Stimulated activated naive CD8-positive, alpha-beta T cell treated with anti-CD3 and anti-CD28 coated beads, Interleukin-15, Interleukin-2, amounts not matched to agents 100 ng/mL and 50 ng/mL, for 24 hours (primary cell): ENCODE results near the gene ACO1.

ENCODE experiments used
- H3K27ac Mint-ChIP-seq: one replicate; pipeline ENCODE4 v1.8.0; 2021; ENCODE audit warnings: mild to moderate bottlenecking, mixed read lengths
- H3K27me3 Mint-ChIP-seq: one replicate; pipeline ENCODE4 v1.8.0; 2021; ENCODE audit warnings: mixed read lengths
- H3K36me3 Mint-ChIP-seq: one replicate; pipeline ENCODE4 v1.8.0; 2021; ENCODE audit warnings: low read depth, mixed read lengths
- H3K4me1 Mint-ChIP-seq: one replicate; pipeline ENCODE4 v1.8.0; 2021; ENCODE audit warnings: low read depth, mixed read lengths
- H3K4me3 Mint-ChIP-seq: one replicate; pipeline ENCODE4 v1.8.0; 2021; ENCODE audit warnings: mild to moderate bottlenecking, mixed read lengths
- H3K9me3 Mint-ChIP-seq: one replicate; pipeline ENCODE4 v1.8.0; 2021; ENCODE audit warnings: mixed read lengths

Gene ACO1

GRCh38 chr9:32423371-32423770 is 38.9 kb downstream of the ACO1 start:
- peaks cover 30% of the 10 kb centered on the region for H3K36me3 Mint-ChIP-seq
- H3K9me3 Mint-ChIP-seq = no peaks in the 10 kb centered on the region
- H3K27ac Mint-ChIP-seq = no peak overlapping the region
- H3K27me3 Mint-ChIP-seq = no peaks in the 10 kb centered on the region
- H3K4me1 Mint-ChIP-seq = no peaks in the 10 kb centered on the region
- no peak overlapping the region for H3K4me3 Mint-ChIP-seq

DNA sequence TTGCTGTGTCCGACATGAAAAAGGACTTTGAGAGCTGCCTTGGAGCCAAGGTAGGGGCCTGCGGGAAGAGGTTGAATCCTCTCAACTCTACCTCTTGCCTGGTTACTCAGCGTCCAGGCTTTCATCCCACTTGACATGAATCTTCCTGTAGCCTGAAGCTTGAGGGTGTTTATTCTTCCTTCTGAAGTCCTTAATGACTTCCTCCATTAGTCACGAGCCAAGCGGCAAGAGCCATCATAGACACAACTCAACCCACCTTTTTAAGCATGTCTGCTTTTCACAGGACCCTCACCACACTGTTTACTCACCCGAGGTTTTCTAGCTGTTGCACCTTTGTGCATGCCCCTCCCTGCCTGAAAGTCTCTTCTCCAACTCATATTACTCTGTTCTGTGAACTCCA is 40.2 kb downstream of the ACO1 start:
- peaks cover 30% of the 10 kb centered on the region for H3K36me3 Mint-ChIP-seq
- no peak overlapping the region for H3K27ac Mint-ChIP-seq
- H3K4me3 Mint-ChIP-seq = no peak overlapping the region
- no peaks in the 10 kb centered on the region for H3K4me1 Mint-ChIP-seq
- no peaks in the 10 kb centered on the region for H3K27me3 Mint-ChIP-seq
- H3K9me3 Mint-ChIP-seq = no peaks in the 10 kb centered on the region

DNA sequence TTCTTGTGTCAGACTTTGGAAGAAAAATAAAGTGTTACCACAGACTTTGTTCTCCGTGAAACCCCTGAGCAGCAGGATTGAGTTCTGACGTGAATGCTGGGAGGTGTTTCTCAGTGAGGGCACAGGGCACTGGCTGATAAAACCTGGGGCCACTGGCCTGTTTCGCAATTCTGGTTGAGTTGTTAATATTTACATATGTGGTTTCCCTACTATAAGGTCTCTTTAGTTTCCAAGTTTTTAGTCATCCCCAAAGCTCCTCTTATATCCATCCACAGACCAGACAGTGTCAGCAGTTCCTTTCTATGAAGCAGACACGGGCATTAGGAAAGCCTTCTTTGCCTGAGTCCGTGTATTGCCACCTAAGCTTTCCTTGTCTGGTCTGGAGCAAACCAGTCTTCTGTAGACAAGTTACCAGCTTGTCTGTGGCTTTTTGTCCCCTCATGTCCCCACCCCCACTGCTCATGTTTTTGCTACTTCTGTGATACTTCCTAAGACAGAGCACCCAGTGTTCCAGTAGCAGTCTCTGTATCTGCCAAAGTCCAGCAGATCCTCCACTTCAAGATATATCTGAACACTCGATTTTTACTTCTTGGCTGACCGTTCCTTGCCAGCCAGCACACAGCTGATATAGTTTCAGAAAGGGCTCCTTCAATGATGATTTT is 42.0 kb downstream of the ACO1 start:
- H3K4me1 Mint-ChIP-seq = no peaks in the 10 kb centered on the region
- no peaks in the 10 kb centered on the region for H3K9me3 Mint-ChIP-seq
- no peak overlapping the region for H3K4me3 Mint-ChIP-seq
- peaks cover 37% of the 10 kb centered on the region for H3K36me3 Mint-ChIP-seq
- H3K27me3 Mint-ChIP-seq = no peaks in the 10 kb centered on the region
- H3K27ac Mint-ChIP-seq = no peak overlapping the region

DNA sequence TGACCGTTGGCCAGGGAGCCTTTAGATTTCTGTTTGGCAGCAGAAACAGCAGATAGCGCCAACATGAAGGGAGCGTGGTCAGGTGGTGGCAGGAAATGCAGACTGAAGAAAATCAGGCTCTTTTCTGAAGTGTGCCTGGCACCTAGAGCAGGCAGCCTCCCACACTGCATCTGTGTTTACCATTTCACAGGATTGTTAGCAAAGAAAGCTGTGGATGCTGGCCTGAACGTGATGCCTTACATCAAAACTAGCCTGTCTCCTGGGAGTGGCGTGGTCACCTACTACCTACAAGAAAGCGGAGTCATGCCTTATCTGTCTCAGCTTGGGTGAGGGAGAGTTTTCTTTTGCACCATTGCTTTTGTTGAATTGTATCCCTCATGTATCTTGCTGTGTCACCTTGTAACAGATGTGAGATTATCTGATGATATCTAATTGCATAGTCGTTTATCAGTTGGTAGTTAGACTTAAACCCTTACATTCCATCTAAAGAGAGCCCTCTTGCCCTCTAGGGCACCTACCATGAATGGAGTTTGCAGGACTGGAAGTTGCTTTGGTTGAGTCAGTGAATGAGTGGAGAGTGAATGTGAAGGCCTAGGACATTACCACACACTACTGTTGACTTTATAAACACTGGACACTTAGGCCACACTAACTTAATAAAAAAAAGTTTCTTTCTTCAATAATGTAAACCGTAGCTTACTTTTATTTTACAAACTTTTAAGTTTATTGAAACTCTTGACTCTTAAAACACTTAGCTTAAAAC is 42.8 kb downstream of the ACO1 start:
- no peaks in the 10 kb centered on the region for H3K9me3 Mint-ChIP-seq
- peak overlapping the region; percentile 38 for H3K27ac Mint-ChIP-seq
- peaks cover 33% of the 10 kb centered on the region for H3K36me3 Mint-ChIP-seq
- H3K4me3 Mint-ChIP-seq = no peak overlapping the region
- H3K4me1 Mint-ChIP-seq = no peaks in the 10 kb centered on the region
- no peaks in the 10 kb centered on the region for H3K27me3 Mint-ChIP-seq

GRCh38 chr9:32430720-32431119 is 46.3 kb downstream of the ACO1 start:
- no peak overlapping the region for H3K27ac Mint-ChIP-seq
- H3K4me3 Mint-ChIP-seq = no peak overlapping the region
- H3K36me3 Mint-ChIP-seq = peaks cover 28% of the 10 kb centered on the region
- no peaks in the 10 kb centered on the region for H3K4me1 Mint-ChIP-seq
- no peaks in the 10 kb centered on the region for H3K9me3 Mint-ChIP-seq
- no peaks in the 10 kb centered on the region for H3K27me3 Mint-ChIP-seq

- Mint-ChIP-seq H3K9me3 (no peaks in the 10 kb centered on the region), H3K27ac (no peak overlapping the region), H3K4me1 (no peaks in the 10 kb centered on the region), H3K36me3 (peaks cover 29% of the 10 kb centered on the region), H3K27me3 (no peaks in the 10 kb centered on the region), H3K4me3 (no peak overlapping the region)
Observed at GRCh38 chr9:32431196-32431595, 46.8 kb downstream of the ACO1 start.

DNA sequence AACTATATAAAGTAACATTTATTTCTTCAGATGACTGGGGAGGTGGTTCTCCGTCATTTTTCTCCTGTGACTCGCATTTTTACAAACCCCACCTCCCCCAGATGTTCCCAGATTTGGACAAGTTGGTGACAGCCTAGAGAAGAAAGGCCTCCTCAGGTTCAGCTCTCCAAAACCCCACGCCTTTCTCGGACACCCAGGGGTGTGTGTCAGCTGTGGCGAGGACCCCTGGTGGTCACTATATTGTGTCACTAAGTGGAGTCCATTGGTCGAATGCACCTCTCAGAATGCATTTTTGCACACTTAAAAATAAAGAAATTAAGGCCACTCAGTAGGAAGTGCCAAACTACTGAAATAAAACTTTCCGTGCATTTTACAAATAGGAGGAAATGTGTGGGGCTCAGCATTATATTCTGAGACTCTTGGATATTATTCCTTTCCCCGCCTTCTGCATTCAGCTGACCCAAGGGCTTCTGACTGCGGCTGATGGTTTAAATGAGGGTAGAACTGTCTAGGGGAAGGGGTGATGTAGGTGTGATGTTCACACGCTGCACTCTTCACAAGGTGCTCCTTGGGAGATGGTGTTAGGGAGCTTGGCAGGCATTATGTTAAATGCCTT is 47.6 kb downstream of the ACO1 start:
- no peaks in the 10 kb centered on the region for H3K27me3 Mint-ChIP-seq
- peaks cover 33% of the 10 kb centered on the region for H3K36me3 Mint-ChIP-seq
- no peaks in the 10 kb centered on the region for H3K4me1 Mint-ChIP-seq
- H3K9me3 Mint-ChIP-seq = no peaks in the 10 kb centered on the region
- H3K27ac Mint-ChIP-seq = no peak overlapping the region
- H3K4me3 Mint-ChIP-seq = no peak overlapping the region

- H3K9me3 Mint-ChIP-seq = no peaks in the 10 kb centered on the region
- H3K27ac Mint-ChIP-seq = no peak overlapping the region
- H3K4me3 Mint-ChIP-seq = no peak overlapping the region
- H3K36me3 Mint-ChIP-seq = peaks cover 33% of the 10 kb centered on the region
- no peaks in the 10 kb centered on the region for H3K27me3 Mint-ChIP-seq
- H3K4me1 Mint-ChIP-seq = no peaks in the 10 kb centered on the region
Observed at GRCh38 chr9:32434892-32435291, 50.4 kb downstream of the ACO1 start.

DNA sequence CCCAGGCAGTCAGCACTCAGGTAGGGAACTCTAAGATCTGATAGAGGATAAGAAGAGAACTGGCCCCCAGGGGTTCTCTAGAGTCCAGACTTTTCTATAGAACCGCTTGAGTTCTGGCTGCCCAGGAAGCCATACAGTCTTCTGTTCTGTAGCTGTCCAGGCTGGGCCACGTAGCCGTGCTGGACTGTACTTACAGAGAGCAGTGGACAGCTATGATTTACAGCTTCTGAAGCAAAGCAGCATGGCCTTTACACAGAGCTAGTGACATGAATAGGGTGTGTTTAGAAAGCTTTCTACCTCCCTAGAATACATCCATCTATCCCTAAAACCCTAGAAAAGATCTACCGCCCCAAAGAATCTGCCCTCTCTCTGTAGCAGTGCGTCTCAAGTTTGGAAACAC is 57.2 kb downstream of the ACO1 start:
- Mint-ChIP-seq H3K4me1 (no peaks in the 10 kb centered on the region), H3K36me3 (peaks cover 39% of the 10 kb centered on the region), H3K27me3 (no peaks in the 10 kb centered on the region), H3K9me3 (no peaks in the 10 kb centered on the region), H3K4me3 (no peak overlapping the region), H3K27ac (no peak overlapping the region)

DNA sequence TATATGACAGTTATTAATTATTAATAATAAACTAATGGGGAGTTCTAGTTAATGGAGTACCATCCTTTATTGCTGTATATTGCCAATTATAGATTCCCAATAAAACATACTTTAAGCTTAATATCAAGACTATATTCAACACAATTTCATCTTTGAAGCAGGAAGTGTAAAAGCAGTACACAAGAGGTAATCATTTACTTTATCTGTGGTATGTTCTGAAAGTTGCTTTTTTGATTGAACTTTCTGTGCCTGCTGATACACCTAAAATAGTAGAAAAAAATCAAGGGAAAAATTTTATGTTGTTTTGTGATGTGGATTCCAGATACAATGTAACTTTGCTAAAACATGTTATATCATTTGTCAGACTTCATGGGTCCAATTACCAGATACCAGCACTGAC is 58.0 kb downstream of the ACO1 start:
- Mint-ChIP-seq H3K9me3 (no peaks in the 10 kb centered on the region), H3K27ac (no peak overlapping the region), H3K4me1 (no peaks in the 10 kb centered on the region), H3K4me3 (no peak overlapping the region), H3K27me3 (no peaks in the 10 kb centered on the region), H3K36me3 (peaks cover 46% of the 10 kb centered on the region)

DNA sequence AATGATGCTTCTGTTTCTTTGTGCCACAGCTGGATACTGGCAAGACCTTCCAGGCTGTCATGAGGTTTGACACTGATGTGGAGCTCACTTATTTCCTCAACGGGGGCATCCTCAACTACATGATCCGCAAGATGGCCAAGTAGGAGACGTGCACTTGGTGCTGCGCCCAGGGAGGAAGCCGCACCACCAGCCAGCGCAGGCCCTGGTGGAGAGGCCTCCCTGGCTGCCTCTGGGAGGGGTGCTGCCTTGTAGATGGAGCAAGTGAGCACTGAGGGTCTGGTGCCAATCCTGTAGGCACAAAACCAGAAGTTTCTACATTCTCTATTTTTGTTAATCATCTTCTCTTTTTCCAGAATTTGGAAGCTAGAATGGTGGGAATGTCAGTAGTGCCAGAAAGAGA is 65.5 kb downstream of the ACO1 start:
- H3K4me1 Mint-ChIP-seq = no peaks in the 10 kb centered on the region
- no peaks in the 10 kb centered on the region for H3K9me3 Mint-ChIP-seq
- H3K4me3 Mint-ChIP-seq = no peak overlapping the region
- H3K36me3 Mint-ChIP-seq = peaks cover 57% of the 10 kb centered on the region
- H3K27me3 Mint-ChIP-seq = no peaks in the 10 kb centered on the region
- H3K27ac Mint-ChIP-seq = no peak overlapping the region

DNA sequence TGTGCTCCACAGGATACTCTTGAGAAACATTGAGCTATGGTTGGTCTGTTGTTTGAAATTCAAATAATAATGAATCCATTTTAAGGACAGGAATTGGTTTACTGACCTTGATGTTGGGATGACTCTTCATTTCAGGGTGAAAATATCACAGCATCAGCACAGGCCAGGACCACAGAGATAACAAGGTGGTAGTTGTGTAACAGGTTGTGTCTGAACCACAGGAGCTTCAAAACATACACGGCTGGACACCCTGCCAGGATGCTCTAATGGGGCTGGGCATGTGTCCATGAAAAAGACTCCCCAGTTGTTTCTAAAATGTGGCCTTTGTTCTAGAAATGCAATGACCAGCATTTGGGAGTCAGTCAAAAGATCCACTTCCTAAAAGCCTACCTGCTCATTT is 69.8 kb downstream of the ACO1 start:
- no peaks in the 10 kb centered on the region for H3K27me3 Mint-ChIP-seq
- H3K9me3 Mint-ChIP-seq = no peaks in the 10 kb centered on the region
- H3K36me3 Mint-ChIP-seq = peaks cover 38% of the 10 kb centered on the region
- no peaks in the 10 kb centered on the region for H3K4me1 Mint-ChIP-seq
- H3K4me3 Mint-ChIP-seq = no peak overlapping the region
- H3K27ac Mint-ChIP-seq = no peak overlapping the region

GRCh38 chr9:32455738-32456137 is 71.3 kb downstream of the ACO1 start:
- Mint-ChIP-seq H3K9me3 (no peaks in the 10 kb centered on the region), H3K27ac (no peak overlapping the region), H3K36me3 (peaks cover 46% of the 10 kb centered on the region), H3K4me1 (no peaks in the 10 kb centered on the region), H3K27me3 (no peaks in the 10 kb centered on the region), H3K4me3 (no peak overlapping the region)

DNA sequence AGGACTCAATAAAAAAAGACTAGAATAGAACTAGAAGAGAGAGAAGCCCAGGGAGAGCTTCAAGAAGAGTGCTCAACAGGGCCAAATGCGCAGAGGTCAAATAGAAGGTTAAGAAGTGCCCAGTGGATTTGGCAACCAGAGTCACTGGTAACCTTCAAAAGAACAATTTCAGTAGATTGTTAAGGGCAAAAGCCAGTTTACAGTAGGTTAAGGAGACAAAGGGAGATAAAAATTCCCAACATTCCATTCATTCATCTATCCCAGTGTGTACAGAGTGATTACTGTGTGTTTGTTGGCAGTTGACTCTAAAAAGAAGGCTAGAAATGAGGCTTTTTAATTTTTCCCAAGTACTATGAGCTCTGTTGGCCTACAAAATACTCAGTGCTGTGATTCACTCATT is 72.1 kb downstream of the ACO1 start:
- H3K27ac Mint-ChIP-seq = no peak overlapping the region
- no peak overlapping the region for H3K4me3 Mint-ChIP-seq
- H3K27me3 Mint-ChIP-seq = no peaks in the 10 kb centered on the region
- peaks cover 40% of the 10 kb centered on the region for H3K36me3 Mint-ChIP-seq
- no peaks in the 10 kb centered on the region for H3K9me3 Mint-ChIP-seq
- H3K4me1 Mint-ChIP-seq = no peaks in the 10 kb centered on the region

DNA sequence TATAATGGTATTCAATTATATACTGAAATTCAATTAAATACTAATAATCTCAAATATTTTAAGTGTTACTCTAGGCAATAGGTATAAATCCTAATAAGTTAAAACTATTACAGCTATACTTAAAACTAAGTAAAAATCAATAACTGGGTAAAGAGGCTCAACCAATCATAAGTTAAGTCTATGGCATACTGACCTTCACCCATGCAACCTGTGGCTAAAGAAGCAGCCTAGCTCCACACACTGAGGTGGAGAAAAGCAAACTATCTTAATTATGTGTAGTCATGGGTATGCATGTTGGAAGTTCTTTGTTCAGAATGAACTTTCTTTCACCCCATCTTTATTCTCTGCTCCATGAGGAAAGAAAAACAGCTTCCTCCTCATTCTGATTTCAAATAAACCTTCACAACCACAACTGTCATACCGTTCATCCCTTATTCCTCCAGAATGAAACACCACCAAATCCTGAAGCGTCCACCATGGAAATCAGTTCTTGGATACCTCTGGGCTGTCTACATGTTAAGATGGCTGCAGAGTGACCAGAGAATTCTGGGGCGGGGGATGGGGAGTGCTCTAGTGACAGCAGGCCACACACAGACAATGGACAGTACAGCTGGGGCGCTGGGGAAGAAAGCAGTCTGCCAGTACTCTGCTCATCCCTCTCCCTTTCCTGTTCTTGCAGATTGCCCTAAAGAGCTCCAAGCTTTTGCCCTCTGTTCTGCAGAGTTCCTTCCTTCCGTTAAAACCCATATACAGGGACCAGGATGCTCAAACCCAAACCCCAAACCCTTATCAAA is 79.3 kb downstream of the ACO1 start:
- H3K36me3 Mint-ChIP-seq = peaks cover 41% of the 10 kb centered on the region
- no peaks in the 10 kb centered on the region for H3K9me3 Mint-ChIP-seq
- no peaks in the 10 kb centered on the region for H3K4me1 Mint-ChIP-seq
- H3K27ac Mint-ChIP-seq = no peak overlapping the region
- no peak overlapping the region for H3K4me3 Mint-ChIP-seq
- no peaks in the 10 kb centered on the region for H3K27me3 Mint-ChIP-seq
